Stimulated activated CD8-positive, alpha-beta memory T cell treated with anti-CD3 and anti-CD28 coated beads, Interleukin-7, amount 100 ng/mL, for 4 hours (primary cell): ENCODE results near the gene FAIM.
"Not testable (repeated sequence)": the region's sequence is repeated elsewhere in the genome, so short reads cannot be mapped to it uniquely, and the experiment has no call there.

Experiments used
- DNase-seq, 2 donors: peaks; one replicate each; pipeline ENCODE4 v3.0.0-alpha.2; 2020; ENCODE audit warnings: low read depth in 2 of 2

FAIM gene

GRCh38 chr3:138600100-138600745 lies 8.3 kb upstream of the FAIM start:
- no peak for DNase-seq

GRCh38 chr3:138601661-138602060 lies 6.9 kb upstream of the FAIM start:
- not testable (repeated sequence) for DNase-seq

GRCh38 chr3:138604106-138604595 lies 4.4 kb upstream of the FAIM start:
- not testable (repeated sequence) for DNase-seq

GRCh38 chr3:138609898-138610266 lies 1.3 kb downstream of the FAIM start:
- DNase-seq: no peak

- DNase-seq: no peak
These were observed 6.9 kb downstream of the FAIM start for GRCh38 chr3:138615462-138615861.

GRCh38 chr3:138620431-138620830 lies 11.9 kb downstream of the FAIM start:
- no peak for DNase-seq

- no peak for DNase-seq
These were observed 15.9 kb downstream of the FAIM start for GRCh38 chr3:138624518-138624917.

- DNase-seq: no peak
These were observed 17.3 kb downstream of the FAIM start for GRCh38 chr3:138625707-138626365.

- DNase-seq: no peak
These were observed 21.0 kb downstream of the FAIM start for GRCh38 chr3:138629526-138629925.

GRCh38 chr3:138638641-138639040 lies 30.1 kb downstream of the FAIM start:
- DNase-seq: no peak

- no peak for DNase-seq
These were observed 32.0 kb downstream of the FAIM start for GRCh38 chr3:138640537-138640936.

- DNase-seq: no peak
These were observed 33.8 kb downstream of the FAIM start for GRCh38 chr3:138642226-138642926.

GRCh38 chr3:138642927-138643253 lies 34.3 kb downstream of the FAIM start:
- DNase-seq: no peak

GRCh38 chr3:138646008-138646407 lies 37.4 kb downstream of the FAIM start:
- no peak for DNase-seq

GRCh38 chr3:138646513-138646912 lies 37.9 kb downstream of the FAIM start:
- no peak for DNase-seq

GRCh38 chr3:138649134-138649533 lies 40.6 kb downstream of the FAIM start:
- DNase-seq: no peak

GRCh38 chr3:138653567-138653966 lies 45.0 kb downstream of the FAIM start:
- no peak for DNase-seq

GRCh38 chr3:138657508-138657907 lies 48.9 kb downstream of the FAIM start:
- DNase-seq: no peak

- DNase-seq: no peak
These were observed 59.5 kb downstream of the FAIM start for GRCh38 chr3:138668107-138668506.

- no peak for DNase-seq
These were observed 61.8 kb downstream of the FAIM start for GRCh38 chr3:138670407-138670806.

- DNase-seq: no peak
These were observed 65.3 kb downstream of the FAIM start for GRCh38 chr3:138673641-138674530.

GRCh38 chr3:138675393-138675792 lies 66.8 kb downstream of the FAIM start:
- DNase-seq: no peak
